ENCODE measurements around the gene NEDD4L.

NEDD4L gene

GRCh38 chr18:58431215-58431614 lies 387.2 kb downstream of the NEDD4L start:
- no peaks in the 10 kb centered on the region for H3K4me1 ChIP-seq (ENCODE audit: control insufficient read depth, insufficient read depth, low read length)
- H3K36me3 ChIP-seq (ENCODE audit: control insufficient read depth in 2 of 2, insufficient read depth in 1 of 2, low read length in 2 of 2), result no peaks in the 10 kb centered on the region
- H3K4me3 ChIP-seq (ENCODE audit: low read depth, low read length), result no peak overlapping the region
- TF ChIP-seq REPIN1 (tag by site-specific recombination; IDR thresholded peaks at IDR 0.05; ENCODE audit: low read depth) (no peak), ZNF19 (tag by site-specific recombination; IDR thresholded peaks at IDR 0.05; ENCODE audit: low read depth) (no peak), ZNF140 (tag by site-specific recombination; IDR thresholded peaks at IDR 0.05) (no peak)
- no peak overlapping the region for H3K27ac ChIP-seq (ENCODE audit: extremely low read depth, low read depth, low read length)
- H3K9me3 ChIP-seq (ENCODE audit: control insufficient read depth, insufficient read depth, low read depth, low read length), result no peaks in the 10 kb centered on the region
- ChIA-PET CTCF (interaction anchor here (1.0 kb wide), 1 partner anchor 24 kb away, joined by 5 read pairs; no protein-coding TSS in a partner anchor), POLR2A (interaction anchor here (0.6 to 1.2 kb wide), 2 partner anchors 9 to 12 kb away, joined by 3 to 4 read pairs; no protein-coding TSS in a partner anchor)

GRCh38 chr18:58432050-58432727 lies 388.2 kb downstream of the NEDD4L start:
- Histone ChIP-seq H3K4me3 (ENCODE audit: low read depth, low read length) (no peak overlapping the region), H3K9me3 (ENCODE audit: control insufficient read depth, insufficient read depth, low read depth, low read length) (no peaks in the 10 kb centered on the region), H3K27ac (ENCODE audit: extremely low read depth, low read depth, low read length) (no peak overlapping the region), H3K4me1 (ENCODE audit: control insufficient read depth, insufficient read depth, low read length) (no peaks in the 10 kb centered on the region), H3K36me3 (ENCODE audit: control insufficient read depth in 2 of 2, insufficient read depth in 1 of 2, low read length in 2 of 2) (no peaks in the 10 kb centered on the region)
- ChIA-PET CTCF (no interaction called here), POLR2A (no interaction called here)
- TF ChIP-seq SALL2 (tag by site-specific recombination; IDR thresholded peaks at IDR 0.05; ENCODE audit: borderline replicate concordance) (no peak), GLIS2 (tag by site-specific recombination; IDR thresholded peaks at IDR 0.05) (no peak), ZNF473 (tag by site-specific recombination; IDR thresholded peaks at IDR 0.05) (no peak), OVOL3 (tag by site-specific recombination; IDR thresholded peaks at IDR 0.05) (no peak), HIC1 (tag by site-specific recombination; IDR thresholded peaks at IDR 0.05) (no peak), ZNF521 (tag by site-specific recombination; IDR thresholded peaks at IDR 0.05) (no peak), RBAK (tag by site-specific recombination; IDR thresholded peaks at IDR 0.05) (no peak), ZNF416 (tag by site-specific recombination; IDR thresholded peaks at IDR 0.05) (no peak), ZNF701 (tag by site-specific recombination; IDR thresholded peaks at IDR 0.05) (no peak), ZNF571 (tag by site-specific recombination; IDR thresholded peaks at IDR 0.05) (no peak), ZNF175 (tag by site-specific recombination; IDR thresholded peaks at IDR 0.05) (no peak), ZNF561 (tag by site-specific recombination; IDR thresholded peaks at IDR 0.05; ENCODE audit: borderline replicate concordance) (no peak), TRIM28 (IDR thresholded peaks at IDR 0.05; ENCODE audit: borderline replicate concordance, low read length) (no peak), PRDM1 (tag by site-specific recombination; IDR thresholded peaks at IDR 0.05) (no peak), PRDM6 (tag by site-specific recombination; IDR thresholded peaks at IDR 0.05) (no peak), ZNF670 (tag by site-specific recombination; IDR thresholded peaks at IDR 0.05; ENCODE audit: low read depth) (no peak)
